ENCODE results near the gene TRPM2.

The TRPM2 gene

DNA sequence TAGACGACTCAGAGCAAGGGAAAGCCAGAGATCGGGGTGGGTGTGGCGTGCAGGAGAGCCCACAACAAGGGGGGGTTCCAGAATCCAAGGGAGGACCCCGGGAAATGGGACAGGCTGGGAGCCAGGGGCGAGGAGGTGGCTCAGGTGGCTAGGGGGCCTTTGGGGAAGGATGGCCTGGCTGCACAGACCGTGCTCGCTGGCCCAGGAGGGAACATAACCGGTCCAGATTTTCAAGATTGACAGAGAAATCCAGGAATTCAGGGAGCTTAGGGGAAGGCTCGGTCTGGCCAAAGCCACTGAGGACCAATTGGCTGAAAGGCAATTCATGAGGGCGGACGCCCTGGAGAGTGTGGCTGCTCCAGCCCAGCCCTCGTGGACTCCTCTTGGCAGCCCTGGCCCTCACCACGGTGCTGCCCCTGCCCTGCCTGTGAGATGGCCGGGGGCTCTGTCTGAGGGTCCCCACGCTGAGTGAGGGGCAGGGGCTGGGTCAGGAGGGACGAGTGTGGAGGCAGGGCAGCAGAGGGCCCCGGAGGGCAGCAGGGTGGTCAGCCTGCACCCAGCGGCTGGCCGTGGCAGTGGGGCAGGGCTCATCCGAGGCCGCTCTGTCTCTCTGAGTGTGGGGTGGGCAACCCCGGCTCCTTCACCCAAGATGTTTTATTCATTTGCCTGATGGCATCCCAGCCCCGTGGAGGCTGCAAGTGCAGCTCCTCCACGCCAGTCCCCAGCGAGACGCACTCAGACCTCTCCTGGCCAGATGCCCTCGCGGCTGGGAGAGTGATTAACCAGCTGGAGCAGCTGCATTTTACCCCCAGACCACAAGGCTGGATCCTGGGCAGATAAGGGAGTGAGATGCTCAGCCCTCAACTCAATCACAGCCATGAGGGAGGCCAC lies 96.3 kb downstream of the TRPM2 start:
- no peaks in the 10 kb centered on the region for H3K4me1 Mint-ChIP-seq
- peaks cover 2% of the 10 kb centered on the region for H3K36me3 Mint-ChIP-seq
- no peak overlapping the region for H3K27ac Mint-ChIP-seq
- no peak overlapping the region for H3K4me3 Mint-ChIP-seq
- H3K27me3 Mint-ChIP-seq, result peaks cover 21% of the 10 kb centered on the region
- H3K9me3 Mint-ChIP-seq, result peaks cover 8% of the 10 kb centered on the region
- DNase-seq (ENCODE audit: low spot score in 2 of 2) (no peak), ATAC-seq (ENCODE audit: low read depth) (no peak)

DNA sequence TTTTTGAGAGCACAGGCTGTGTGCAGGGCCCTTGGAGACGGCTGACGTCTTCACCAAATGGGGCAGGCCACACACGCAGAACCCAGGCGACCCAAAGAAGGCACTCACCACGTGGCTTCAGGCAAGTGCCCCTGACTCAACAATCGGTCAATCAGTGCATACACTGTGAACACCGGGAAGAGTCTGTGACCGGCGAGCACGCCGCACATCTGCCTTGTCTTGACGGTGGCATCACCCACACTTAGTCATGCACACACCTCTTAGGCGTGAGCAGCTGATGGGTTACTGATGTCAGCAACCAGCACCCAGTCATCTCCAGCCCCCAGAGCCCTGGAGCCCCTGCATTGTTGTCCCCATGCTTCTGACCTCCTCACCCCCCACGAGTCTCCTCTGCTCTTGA lies 97.0 kb downstream of the TRPM2 start:
- Mint-ChIP-seq H3K4me3 (no peak overlapping the region), H3K9me3 (peaks cover 8% of the 10 kb centered on the region), H3K27me3 (peaks cover 21% of the 10 kb centered on the region), H3K27ac (no peak overlapping the region), H3K36me3 (peaks cover 2% of the 10 kb centered on the region), H3K4me1 (no peaks in the 10 kb centered on the region)
- no peak for ATAC-seq (ENCODE audit: low read depth)
- no peak for DNase-seq (ENCODE audit: low spot score in 2 of 2)

DNA sequence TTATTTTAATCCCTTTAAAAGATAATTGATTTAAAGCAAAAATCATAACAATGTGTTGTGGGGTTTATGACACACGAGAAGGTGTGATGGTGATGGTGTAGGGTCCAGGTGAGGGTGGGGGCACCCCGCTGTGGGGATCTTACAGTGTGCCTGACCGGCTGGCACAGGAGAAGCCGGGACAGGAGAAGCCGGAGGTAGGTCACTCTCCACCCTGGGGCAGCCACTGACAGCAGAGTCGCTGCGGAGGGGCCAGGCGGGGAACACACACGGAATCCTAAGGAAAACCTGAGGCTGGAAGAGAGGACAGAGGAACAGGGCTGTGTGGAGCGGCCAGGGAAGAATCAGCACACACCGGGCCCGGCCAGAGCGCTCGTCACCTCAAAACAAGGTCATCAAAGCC lies 97.6 kb downstream of the TRPM2 start:
- Mint-ChIP-seq H3K36me3 (peaks cover 2% of the 10 kb centered on the region), H3K4me1 (no peaks in the 10 kb centered on the region), H3K4me3 (no peak overlapping the region), H3K9me3 (peaks cover 8% of the 10 kb centered on the region), H3K27ac (no peak overlapping the region), H3K27me3 (peaks cover 21% of the 10 kb centered on the region)
- no peak for DNase-seq (ENCODE audit: low spot score in 2 of 2)
- ATAC-seq (ENCODE audit: low read depth), result no peak

DNA sequence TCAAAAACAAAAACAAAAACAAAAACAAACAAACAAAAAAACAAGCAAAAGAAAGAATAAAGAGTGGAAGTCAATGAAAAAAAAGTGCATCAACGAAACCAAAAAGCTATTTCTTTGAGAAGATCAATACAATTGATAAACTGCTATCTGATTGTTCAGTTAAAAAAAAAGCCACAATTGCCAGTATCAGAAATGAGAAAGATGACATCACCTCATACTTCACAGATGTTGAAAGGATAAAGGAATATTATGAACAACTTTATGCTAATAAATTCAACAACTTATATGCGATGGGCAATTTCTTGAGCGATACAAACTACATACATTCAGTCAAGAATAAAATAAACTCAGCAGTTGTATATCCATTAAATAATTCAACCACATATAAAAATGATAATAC lies 99.7 kb downstream of the TRPM2 start:
- Mint-ChIP-seq H3K9me3 (peaks cover 8% of the 10 kb centered on the region), H3K27ac (no peak overlapping the region), H3K4me1 (no peaks in the 10 kb centered on the region), H3K4me3 (no peak overlapping the region), H3K36me3 (peaks cover 2% of the 10 kb centered on the region), H3K27me3 (peaks cover 17% of the 10 kb centered on the region)
- ATAC-seq (ENCODE audit: low read depth) (no peak), DNase-seq (ENCODE audit: low spot score in 2 of 2) (no peak)

DNA sequence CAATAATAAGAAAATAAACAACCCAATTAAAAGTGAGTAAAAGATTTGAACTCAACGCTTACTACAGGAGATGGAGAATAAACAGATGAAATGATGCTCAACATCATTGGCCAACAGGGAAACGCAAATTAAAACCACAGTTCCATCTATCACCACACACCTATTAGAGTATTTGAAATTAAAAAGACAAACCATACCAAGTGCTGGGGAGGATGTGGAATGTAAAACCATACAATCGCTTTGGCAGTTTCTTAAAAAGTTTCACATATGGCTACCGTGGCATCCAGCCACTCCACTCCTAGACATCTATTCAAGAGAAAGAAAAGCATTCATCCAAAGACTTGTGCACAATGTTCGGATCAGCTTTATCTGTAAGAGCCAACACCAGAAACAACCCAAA lies 100.6 kb downstream of the TRPM2 start:
- Mint-ChIP-seq H3K36me3 (peaks cover 2% of the 10 kb centered on the region), H3K27me3 (peaks cover 19% of the 10 kb centered on the region), H3K4me3 (peak overlapping the region; percentile 70), H3K27ac (no peak overlapping the region), H3K4me1 (no peaks in the 10 kb centered on the region), H3K9me3 (peaks cover 8% of the 10 kb centered on the region)
- no peak for ATAC-seq (ENCODE audit: low read depth)
- no peak for DNase-seq (ENCODE audit: low spot score in 2 of 2)

DNA sequence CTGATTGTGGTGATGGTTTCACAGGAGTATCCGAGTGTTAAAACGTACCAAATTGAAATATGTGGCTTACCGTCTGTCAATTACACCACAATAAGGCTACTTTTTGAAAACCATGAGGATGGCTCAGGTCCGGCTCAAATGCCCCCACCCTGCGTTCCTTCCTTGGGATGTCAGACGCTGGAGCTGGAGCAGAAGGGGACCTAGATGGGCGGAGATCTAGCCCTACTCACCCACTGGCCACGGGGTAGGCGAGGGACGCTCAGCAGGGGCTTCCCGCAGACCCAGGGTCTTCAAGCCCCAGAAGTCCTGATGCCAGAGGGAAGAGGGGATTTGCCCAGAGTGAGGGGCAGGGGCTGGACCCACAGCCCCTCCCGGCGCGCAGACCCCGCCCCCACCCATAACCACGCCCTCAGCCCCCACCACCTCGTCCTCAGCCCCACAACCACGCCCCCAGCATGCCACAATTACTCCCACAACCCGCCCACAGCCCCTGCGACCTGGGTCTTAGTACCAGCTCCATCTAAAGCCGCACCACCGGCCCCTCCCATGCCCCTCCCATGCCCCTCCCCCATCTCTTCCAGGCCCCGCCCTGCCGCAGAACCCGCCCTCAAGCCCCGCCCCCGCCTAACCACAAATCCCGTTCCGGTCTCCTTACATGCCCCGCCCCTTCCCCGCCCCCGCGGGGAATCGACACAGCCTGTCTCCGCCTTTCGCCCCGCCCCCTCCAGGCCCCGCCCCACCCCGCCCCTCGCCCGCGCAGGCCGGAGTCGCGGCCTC lies 101.5 kb downstream of the TRPM2 start, which contains the start of gene LRRC3:
TSS of gene LRRC3 (plus strand) at position 764 of the 777 bp plus-strand sequence. CDS start 1,135 bp downstream, outside the sequence.
- DNase-seq (ENCODE audit: low spot score in 2 of 2), result peak in 1 of 2 donors; percentile 56
- no peaks in the 10 kb centered on the region for H3K4me1 Mint-ChIP-seq
- H3K4me3 Mint-ChIP-seq, result peak within 1 kb of the TSS; percentile 79
- H3K27me3 Mint-ChIP-seq, result peaks cover 14% of the 10 kb centered on the region
- no peak within 1 kb of the TSS for H3K27ac Mint-ChIP-seq
- H3K9me3 Mint-ChIP-seq, result peaks cover 8% of the 10 kb centered on the region
- peak; percentile 77 for ATAC-seq (ENCODE audit: low read depth)
- H3K36me3 Mint-ChIP-seq, result peaks cover 2% of the 10 kb centered on the region

DNA sequence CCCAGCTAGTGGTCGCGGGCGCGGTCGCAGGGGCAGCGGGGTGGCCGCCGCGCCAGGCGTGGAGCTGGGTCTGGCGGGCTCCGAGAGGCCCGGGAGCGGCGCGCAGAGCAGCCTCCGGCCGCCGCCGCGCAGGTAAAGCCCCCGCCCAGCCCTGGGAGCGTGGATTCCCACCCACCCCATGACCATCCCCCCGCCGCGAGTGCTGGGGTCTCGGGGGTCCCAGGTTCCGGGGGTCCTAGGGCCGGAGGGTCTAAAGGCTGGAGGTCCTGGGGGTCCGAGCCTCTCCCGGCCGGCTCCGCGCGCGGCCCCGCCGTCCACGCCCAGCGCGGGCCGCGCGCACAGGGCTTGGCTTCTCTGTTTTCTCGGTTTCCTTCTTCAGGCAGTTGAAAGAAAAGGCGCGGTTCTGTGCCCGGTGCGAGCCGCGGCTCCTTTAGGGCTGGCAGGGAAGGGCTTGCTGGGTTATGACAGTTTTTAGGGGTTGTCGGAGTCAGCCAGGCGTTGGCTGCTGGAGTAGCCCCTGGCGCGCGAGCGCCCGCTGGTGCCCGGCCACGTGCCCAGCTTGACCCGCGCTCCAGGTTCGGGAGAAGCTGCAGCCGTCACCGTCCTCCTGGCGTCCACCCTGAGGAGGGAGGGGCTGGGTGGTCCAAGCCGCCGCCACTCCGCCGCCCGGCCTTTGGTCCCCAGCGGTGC lies 102.2 kb downstream of the TRPM2 start:
- peaks cover 3% of the 10 kb centered on the region for H3K4me1 Mint-ChIP-seq
- peaks cover 2% of the 10 kb centered on the region for H3K36me3 Mint-ChIP-seq
- DNase-seq (ENCODE audit: low spot score in 2 of 2) (peak; percentile 32 to 66), ATAC-seq (ENCODE audit: low read depth) (peak; percentile 66)
- peaks cover 13% of the 10 kb centered on the region for H3K27me3 Mint-ChIP-seq
- H3K9me3 Mint-ChIP-seq, result peaks cover 8% of the 10 kb centered on the region
- H3K4me3 Mint-ChIP-seq, result peak overlapping the region; percentile 79
- H3K27ac Mint-ChIP-seq, result no peak overlapping the region

DNA sequence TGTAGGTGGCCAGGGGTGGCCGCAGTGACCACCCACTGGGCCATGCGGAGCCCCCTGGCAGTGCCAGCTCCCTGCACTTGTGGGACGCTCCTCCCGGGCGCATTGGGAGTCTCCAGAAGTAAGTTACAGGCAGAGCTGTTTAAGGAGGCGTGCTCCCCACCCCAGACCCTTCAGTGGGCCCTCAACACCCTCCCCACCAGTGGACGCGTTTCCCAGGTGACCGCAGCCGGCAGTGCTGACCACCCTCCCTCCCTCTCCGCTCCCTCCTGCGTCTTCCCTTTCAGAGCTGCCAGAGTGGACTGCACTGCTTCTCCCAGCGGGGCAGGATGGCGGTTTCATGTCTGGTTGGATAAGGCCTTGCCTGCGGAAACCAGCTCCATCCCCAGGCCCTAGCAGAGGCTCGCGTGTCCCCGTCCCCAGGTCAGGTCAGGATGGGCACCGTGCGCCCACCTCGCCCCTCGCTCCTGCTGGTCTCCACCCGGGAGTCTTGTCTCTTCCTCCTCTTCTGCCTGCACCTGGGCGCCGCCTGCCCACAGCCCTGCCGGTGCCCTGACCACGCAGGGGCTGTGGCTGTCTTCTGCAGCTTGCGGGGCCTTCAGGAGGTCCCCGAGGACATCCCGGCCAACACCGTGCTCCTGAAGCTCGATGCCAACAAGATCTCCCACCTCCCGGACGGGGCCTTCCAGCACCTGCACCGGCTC lies 102.9 kb downstream of the TRPM2 start:
- Mint-ChIP-seq H3K36me3 (peaks cover 2% of the 10 kb centered on the region), H3K27me3 (peaks cover 13% of the 10 kb centered on the region), H3K27ac (no peak overlapping the region), H3K9me3 (peaks cover 8% of the 10 kb centered on the region), H3K4me3 (peak overlapping the region; percentile 70), H3K4me1 (peaks cover 3% of the 10 kb centered on the region)
- DNase-seq (ENCODE audit: low spot score in 2 of 2), result no peak
- ATAC-seq (ENCODE audit: low read depth), result no peak

DNA sequence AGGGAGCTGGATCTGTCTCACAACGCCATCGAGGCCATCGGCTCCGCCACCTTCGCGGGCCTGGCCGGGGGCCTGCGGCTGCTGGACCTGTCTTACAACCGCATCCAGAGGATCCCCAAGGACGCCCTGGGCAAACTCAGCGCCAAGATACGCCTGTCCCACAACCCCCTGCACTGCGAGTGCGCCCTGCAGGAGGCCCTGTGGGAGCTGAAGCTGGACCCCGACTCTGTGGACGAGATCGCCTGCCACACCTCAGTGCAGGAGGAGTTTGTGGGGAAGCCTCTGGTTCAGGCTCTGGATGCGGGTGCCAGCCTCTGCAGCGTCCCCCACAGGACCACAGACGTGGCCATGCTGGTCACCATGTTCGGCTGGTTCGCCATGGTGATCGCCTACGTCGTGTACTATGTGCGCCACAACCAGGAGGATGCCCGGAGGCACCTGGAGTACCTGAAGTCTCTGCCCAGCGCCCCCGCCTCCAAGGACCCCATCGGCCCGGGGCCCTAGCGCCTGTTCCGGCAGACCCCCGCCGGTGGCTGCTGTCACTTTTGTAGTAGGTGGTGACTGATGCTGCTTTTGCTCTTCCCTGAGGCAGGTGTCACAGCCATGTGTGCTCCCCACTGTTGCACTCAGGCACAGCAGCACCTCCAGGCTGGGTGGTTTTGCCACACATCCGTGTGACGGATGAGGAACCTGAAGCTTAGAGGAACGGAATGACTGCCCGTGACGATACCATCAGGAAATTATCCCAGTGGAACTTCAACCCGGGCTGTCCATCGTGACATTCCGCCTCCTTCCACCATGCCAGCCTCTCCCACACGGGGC lies 103.7 kb downstream of the TRPM2 start:
- peaks cover 3% of the 10 kb centered on the region for H3K4me1 Mint-ChIP-seq
- peak overlapping the region; percentile 70 for H3K4me3 Mint-ChIP-seq
- peaks cover 13% of the 10 kb centered on the region for H3K27me3 Mint-ChIP-seq
- peaks cover 2% of the 10 kb centered on the region for H3K36me3 Mint-ChIP-seq
- H3K27ac Mint-ChIP-seq, result no peak overlapping the region
- ATAC-seq (ENCODE audit: low read depth), result no peak
- H3K9me3 Mint-ChIP-seq, result peaks cover 8% of the 10 kb centered on the region
- no peak for DNase-seq (ENCODE audit: low spot score in 2 of 2)

DNA sequence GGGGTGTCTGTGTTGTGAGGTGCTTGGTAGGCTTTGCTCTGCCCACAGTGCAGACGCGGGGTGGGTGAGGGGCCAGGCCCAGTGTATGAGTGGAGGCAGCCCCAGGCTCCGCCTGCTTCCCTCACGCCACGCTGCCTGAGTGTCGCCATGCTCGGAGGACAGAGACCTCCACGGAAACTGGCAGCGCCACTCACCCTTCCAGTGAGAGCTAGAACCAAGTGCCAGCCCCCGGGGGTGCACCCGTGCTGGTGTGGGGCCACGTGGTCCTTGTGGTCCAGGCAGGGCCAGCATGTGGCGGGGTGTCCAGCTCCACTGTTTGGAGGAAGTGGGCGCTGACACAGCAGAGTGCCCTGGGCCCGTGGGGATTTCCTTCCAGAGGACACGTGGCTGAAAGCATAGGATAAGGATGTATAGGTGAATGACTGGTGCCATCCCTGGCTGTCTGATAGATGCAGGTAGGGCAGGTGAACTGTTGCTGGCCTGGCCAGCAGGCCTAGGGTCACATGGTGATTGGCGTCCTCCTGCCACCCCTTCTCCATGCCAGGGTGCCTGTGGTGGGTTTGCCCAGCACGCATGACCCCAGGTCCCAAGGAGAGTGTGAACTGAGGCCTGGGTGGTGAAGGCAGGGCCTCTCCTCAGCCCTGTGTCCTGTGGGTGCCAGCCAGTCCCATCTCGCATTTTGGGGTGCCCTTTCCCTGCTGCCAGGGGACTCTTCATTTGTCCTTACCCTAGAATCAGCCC lies 105.7 kb downstream of the TRPM2 start:
- DNase-seq (ENCODE audit: low spot score in 2 of 2) (no peak), ATAC-seq (ENCODE audit: low read depth) (no peak)
- peaks cover 3% of the 10 kb centered on the region for H3K4me1 Mint-ChIP-seq
- no peak overlapping the region for H3K4me3 Mint-ChIP-seq
- no peak overlapping the region for H3K27ac Mint-ChIP-seq
- peaks cover 14% of the 10 kb centered on the region for H3K27me3 Mint-ChIP-seq
- H3K36me3 Mint-ChIP-seq, result no peaks in the 10 kb centered on the region
- no peaks in the 10 kb centered on the region for H3K9me3 Mint-ChIP-seq

DNA sequence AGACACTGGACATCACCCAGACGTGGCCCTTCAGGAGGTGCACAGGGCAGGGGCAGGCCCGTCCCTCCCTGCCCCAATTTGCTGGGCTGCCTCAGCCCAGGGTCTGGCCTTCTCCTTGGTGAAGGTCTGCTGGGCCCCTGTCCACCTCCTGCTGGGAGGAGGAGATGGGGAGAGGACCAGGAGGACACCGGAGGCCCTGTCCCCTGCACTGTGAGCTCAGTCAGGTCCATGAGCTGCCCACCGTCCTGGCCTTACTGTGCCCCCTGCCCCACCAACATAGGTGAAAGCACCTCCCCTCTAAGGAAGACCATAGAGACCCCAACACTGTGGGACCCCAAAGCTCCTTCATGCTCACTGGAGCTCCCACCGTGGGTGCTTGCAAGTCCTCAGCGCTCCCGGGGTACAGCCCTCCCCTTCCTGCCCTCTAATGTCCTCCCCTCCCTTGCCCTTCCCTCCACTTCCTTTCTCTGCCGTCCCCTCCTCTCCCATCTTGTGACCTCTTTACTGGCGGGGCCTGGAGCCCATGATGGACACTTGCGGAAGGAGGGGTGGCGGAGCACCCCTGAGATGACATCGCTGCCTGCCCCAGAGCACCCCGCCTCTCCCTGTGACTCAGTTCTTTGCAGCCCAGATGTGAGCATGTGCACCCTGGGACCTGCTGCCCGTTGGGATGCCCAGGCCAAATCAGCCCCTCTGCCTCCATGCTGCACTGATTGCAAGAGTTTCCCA lies 106.5 kb downstream of the TRPM2 start:
- no peak overlapping the region for H3K4me3 Mint-ChIP-seq
- peaks cover 14% of the 10 kb centered on the region for H3K27me3 Mint-ChIP-seq

DNA sequence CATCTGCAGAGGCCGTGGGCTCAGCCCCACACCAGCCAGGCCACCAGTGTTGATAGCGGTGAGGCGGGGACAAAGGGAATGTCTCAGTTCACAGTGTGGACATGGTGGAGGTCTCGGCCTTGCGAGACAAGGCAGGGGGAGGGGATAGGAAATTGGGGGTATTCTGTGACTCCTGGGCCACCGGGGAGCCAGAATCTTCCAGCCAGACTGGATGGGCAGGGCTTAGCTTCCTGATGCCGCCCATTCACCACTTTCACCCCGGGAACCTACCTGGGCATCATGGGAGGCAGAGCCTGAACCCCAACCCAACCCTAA lies 107.0 kb downstream of the TRPM2 start:
- Mint-ChIP-seq H3K9me3 (no peaks in the 10 kb centered on the region), H3K4me1 (peaks cover 5% of the 10 kb centered on the region), H3K36me3 (no peaks in the 10 kb centered on the region), H3K27me3 (peaks cover 15% of the 10 kb centered on the region), H3K27ac (no peak overlapping the region), H3K4me3 (no peak overlapping the region)
- DNase-seq (ENCODE audit: low spot score in 2 of 2), result no peak
- no peak for ATAC-seq (ENCODE audit: low read depth)

More for the DNA sequence above, 106.5 kb downstream of the TRPM2 start:
- Mint-ChIP-seq H3K4me1 (peaks cover 3% of the 10 kb centered on the region), H3K9me3 (no peaks in the 10 kb centered on the region), H3K27ac (no peak overlapping the region), H3K36me3 (no peaks in the 10 kb centered on the region)
- no peak for ATAC-seq (ENCODE audit: low read depth)
- DNase-seq (ENCODE audit: low spot score in 2 of 2), result no peak
